ENCODE measurements around the gene TBC1D1. TPM values are rescaled to one million over a fixed set of nuclear protein-coding genes. Genes with fewer than 3 reads are reported as not detected.

Gene TBC1D1
- total and polyA plus RNA-seq, 2 experiments from 2014 or later: 53.9 to 151 TPM

DNA sequence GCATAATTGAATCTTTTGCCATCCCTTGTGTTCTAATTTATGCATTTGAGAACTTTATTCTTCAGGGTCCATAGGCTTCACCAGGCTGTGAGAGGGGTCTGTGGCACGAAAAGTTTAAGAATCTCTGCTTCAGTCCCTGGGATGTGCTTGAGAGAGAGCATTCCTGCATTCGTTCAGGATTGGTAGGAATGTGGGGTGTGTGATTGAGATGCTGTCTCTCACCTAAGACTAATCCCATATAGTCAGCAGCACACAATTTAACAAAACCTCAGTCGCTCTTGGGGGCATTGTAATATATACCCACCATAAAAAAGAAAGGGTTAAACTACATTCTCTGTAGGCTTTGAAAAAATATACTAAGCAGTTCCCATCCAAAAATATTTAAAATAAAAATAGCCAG, 111.0 kb downstream of the TBC1D1 start (continued):
- TF ChIP-seq, protein P1, sequence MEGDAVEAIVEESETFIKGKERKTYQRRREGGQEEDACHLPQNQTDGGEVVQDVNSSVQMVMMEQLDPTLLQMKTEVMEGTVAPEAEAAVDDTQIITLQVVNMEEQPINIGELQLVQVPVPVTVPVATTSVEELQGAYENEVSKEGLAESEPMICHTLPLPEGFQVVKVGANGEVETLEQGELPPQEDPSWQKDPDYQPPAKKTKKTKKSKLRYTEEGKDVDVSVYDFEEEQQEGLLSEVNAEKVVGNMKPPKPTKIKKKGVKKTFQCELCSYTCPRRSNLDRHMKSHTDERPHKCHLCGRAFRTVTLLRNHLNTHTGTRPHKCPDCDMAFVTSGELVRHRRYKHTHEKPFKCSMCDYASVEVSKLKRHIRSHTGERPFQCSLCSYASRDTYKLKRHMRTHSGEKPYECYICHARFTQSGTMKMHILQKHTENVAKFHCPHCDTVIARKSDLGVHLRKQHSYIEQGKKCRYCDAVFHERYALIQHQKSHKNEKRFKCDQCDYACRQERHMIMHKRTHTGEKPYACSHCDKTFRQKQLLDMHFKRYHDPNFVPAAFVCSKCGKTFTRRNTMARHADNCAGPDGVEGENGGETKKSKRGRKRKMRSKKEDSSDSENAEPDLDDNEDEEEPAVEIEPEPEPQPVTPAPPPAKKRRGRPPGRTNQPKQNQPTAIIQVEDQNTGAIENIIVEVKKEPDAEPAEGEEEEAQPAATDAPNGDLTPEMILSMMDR (conservative IDR thresholded peaks at IDR 0.05; ENCODE audit: low read depth in 2 of 2): no peak
- TF ChIP-seq CREB1 (CRISPR knock-in tag; IDR thresholded peaks at IDR 0.05; ENCODE audit: low read depth) (no peak), ZNF331 (CRISPR knock-in tag; IDR thresholded peaks at IDR 0.05; ENCODE audit: low read depth) (no peak), REST (IDR thresholded peaks at IDR 0.05; ENCODE audit: unreplicated experiment) (no peak), STAT1 (IDR thresholded peaks at IDR 0.05; ENCODE audit: unreplicated experiment) (no peak), JUNB (IDR thresholded peaks at IDR 0.05; ENCODE audit: unreplicated experiment) (no peak), EZH2phosphoT487 (IDR thresholded peaks at IDR 0.05; ENCODE audit: unreplicated experiment) (no peak)

DNA sequence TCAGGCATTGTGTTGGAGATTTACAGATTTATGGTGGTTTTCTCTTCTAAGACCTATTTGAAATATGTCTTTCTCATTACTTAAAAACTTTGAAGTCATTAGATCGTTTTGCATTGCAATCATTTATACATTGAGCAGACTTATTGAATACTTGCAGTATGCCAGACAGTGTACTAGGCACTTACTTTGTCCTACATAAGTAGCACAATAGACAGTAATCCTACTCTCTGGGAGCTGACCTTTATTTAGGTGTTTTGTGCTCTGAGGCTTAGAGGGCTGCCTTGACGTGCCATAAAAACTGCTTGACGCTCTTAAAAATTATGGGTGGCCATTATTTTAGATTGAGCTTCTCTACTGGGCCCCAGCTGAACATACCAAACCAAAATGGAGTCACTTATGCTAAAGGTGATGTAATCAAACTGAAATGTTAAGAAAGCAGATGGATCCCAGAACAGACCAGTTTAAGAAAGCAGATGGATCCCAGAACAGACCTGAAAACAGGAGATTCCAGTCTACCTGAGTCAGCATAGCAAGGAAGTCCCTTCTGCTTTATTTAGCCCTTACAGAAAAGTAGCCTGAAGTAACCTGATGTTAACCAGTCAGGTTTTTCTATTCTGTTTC, 111.7 kb downstream of the TBC1D1 start:
- no peak overlapping the region for H3K4me3 ChIP-seq
- H3K4me3 Mint-ChIP-seq: no peak overlapping the region
- H3K79me2 ChIP-seq (replicated peaks; ENCODE audit: insufficient read depth): peaks cover 65% of the 10 kb centered on the region
- peak; percentile 59 for DNase-seq (ENCODE audit: low spot score)
- H3K9me3 Mint-ChIP-seq: no peaks in the 10 kb centered on the region
- no peaks in the 10 kb centered on the region for H3K36me3 Mint-ChIP-seq (ENCODE audit: low read depth)
- H3K4me1 Mint-ChIP-seq: peaks cover 66% of the 10 kb centered on the region
- H3K27me3 Mint-ChIP-seq (ENCODE audit: insufficient read depth, low read depth, poor library complexity): peaks cover 2% of the 10 kb centered on the region
- no peaks in the 10 kb centered on the region for H3F3A ChIP-seq (replicated peaks; ENCODE audit: low read depth)
- H3K9me2 ChIP-seq (ENCODE audit: insufficient read depth): no peaks in the 10 kb centered on the region
- no peak overlapping the region for H2AFZ ChIP-seq
- peak; percentile 57 for ATAC-seq
- H3K36me3 ChIP-seq (ENCODE audit: insufficient read depth): no peaks in the 10 kb centered on the region
- H3K27ac Mint-ChIP-seq: peak overlapping the region; percentile 93
- H3K27ac ChIP-seq (ENCODE audit: low read depth): peak overlapping the region; percentile 72
- peak overlapping the region; percentile 5; the same call in 1 of the 2 replicates for H3K4me2 ChIP-seq
- no peaks in the 10 kb centered on the region for H3K27me3 ChIP-seq (ENCODE audit: insufficient read depth)
- no peaks in the 10 kb centered on the region for H4K20me1 ChIP-seq (replicated peaks; ENCODE audit: insufficient read depth)
- H3K4me1 ChIP-seq (ENCODE audit: insufficient read depth): peaks cover 37% of the 10 kb centered on the region
- TF ChIP-seq EZH2 (IDR thresholded peaks at IDR 0.05; ENCODE audit: low read depth, unreplicated experiment) (no peak), EZH2phosphoT487 (IDR thresholded peaks at IDR 0.05; ENCODE audit: unreplicated experiment) (no peak), STAT1 (IDR thresholded peaks at IDR 0.05; ENCODE audit: unreplicated experiment) (no peak), CREB1 (CRISPR knock-in tag; IDR thresholded peaks at IDR 0.05; ENCODE audit: low read depth) (peak; percentile 68)
- TF ChIP-seq, protein P2, sequence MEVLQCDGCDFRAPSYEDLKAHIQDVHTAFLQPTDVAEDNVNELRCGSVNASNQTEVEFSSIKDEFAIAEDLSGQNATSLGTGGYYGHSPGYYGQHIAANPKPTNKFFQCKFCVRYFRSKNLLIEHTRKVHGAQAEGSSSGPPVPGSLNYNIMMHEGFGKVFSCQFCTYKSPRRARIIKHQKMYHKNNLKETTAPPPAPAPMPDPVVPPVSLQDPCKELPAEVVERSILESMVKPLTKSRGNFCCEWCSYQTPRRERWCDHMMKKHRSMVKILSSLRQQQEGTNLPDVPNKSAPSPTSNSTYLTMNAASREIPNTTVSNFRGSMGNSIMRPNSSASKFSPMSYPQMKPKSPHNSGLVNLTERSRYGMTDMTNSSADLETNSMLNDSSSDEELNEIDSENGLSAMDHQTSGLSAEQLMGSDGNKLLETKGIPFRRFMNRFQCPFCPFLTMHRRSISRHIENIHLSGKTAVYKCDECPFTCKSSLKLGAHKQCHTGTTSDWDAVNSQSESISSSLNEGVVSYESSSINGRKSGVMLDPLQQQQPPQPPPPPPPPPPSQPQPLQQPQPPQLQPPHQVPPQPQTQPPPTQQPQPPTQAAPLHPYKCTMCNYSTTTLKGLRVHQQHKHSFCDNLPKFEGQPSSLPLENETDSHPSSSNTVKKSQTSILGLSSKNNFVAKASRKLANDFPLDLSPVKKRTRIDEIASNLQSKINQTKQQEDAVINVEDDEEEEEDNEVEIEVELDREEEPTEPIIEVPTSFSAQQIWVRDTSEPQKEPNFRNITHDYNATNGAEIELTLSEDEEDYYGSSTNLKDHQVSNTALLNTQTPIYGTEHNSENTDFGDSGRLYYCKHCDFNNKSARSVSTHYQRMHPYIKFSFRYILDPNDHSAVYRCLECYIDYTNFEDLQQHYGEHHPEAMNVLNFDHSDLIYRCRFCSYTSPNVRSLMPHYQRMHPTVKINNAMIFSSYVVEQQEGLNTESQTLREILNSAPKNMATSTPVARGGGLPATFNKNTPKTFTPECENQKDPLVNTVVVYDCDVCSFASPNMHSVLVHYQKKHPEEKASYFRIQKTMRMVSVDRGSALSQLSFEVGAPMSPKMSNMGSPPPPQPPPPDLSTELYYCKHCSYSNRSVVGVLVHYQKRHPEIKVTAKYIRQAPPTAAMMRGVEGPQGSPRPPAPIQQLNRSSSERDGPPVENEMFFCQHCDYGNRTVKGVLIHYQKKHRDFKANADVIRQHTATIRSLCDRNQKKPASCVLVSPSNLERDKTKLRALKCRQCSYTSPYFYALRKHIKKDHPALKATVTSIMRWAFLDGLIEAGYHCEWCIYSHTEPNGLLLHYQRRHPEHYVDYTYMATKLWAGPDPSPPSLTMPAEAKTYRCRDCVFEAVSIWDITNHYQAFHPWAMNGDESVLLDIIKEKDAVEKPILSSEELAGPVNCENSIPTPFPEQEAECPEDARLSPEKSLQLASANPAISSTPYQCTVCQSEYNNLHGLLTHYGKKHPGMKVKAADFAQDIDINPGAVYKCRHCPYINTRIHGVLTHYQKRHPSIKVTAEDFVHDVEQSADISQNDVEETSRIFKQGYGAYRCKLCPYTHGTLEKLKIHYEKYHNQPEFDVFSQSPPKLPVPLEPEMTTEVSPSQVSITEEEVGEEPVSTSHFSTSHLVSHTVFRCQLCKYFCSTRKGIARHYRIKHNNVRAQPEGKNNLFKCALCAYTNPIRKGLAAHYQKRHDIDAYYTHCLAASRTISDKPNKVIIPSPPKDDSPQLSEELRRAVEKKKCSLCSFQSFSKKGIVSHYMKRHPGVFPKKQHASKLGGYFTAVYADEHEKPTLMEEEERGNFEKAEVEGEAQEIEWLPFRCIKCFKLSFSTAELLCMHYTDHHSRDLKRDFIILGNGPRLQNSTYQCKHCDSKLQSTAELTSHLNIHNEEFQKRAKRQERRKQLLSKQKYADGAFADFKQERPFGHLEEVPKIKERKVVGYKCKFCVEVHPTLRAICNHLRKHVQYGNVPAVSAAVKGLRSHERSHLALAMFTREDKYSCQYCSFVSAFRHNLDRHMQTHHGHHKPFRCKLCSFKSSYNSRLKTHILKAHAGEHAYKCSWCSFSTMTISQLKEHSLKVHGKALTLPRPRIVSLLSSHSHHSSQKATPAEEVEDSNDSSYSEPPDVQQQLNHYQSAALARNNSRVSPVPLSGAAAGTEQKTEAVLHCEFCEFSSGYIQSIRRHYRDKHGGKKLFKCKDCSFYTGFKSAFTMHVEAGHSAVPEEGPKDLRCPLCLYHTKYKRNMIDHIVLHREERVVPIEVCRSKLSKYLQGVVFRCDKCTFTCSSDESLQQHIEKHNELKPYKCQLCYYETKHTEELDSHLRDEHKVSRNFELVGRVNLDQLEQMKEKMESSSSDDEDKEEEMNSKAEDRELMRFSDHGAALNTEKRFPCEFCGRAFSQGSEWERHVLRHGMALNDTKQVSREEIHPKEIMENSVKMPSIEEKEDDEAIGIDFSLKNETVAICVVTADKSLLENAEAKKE (CRISPR knock-in tag; IDR thresholded peaks at IDR 0.05): peak; percentile 53; the same call in 1 of the 2 replicates
- TF ChIP-seq, protein P1 (conservative IDR thresholded peaks at IDR 0.05; ENCODE audit: low read depth in 2 of 2): no peak

All from GM23338 (cell line).